Measurements from ENCODE around the gene IPO7. TPM values are rescaled to one million over a fixed set of nuclear protein-coding genes. Genes with fewer than 3 reads are reported as not detected.

Gene IPO7
- total RNA-seq, 1 donor: 181 TPM

DNA sequence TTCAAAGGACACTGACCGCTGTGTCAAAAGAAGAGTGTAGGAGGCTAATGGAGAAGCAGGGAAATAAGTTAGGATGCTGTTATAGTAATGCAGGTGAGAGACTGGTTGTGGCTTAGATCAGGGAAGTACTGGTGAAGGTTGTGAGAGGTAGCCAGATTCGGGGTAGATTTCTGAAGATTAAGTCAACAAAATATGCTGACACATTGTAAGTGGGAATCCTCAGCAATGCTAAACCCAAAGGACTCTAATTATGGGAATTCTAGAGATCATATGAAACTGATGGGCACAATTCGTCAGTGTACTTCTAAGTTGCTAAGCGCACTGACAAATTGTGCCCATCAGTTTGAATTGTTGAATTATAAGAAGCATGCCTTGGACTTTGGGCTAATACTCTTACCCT lies 86.3 kb downstream of the IPO7 start:
- H3K4me3 ChIP-seq (ENCODE audit: low read depth, low read length): no peak overlapping the region
- TF ChIP-seq, protein P1, sequence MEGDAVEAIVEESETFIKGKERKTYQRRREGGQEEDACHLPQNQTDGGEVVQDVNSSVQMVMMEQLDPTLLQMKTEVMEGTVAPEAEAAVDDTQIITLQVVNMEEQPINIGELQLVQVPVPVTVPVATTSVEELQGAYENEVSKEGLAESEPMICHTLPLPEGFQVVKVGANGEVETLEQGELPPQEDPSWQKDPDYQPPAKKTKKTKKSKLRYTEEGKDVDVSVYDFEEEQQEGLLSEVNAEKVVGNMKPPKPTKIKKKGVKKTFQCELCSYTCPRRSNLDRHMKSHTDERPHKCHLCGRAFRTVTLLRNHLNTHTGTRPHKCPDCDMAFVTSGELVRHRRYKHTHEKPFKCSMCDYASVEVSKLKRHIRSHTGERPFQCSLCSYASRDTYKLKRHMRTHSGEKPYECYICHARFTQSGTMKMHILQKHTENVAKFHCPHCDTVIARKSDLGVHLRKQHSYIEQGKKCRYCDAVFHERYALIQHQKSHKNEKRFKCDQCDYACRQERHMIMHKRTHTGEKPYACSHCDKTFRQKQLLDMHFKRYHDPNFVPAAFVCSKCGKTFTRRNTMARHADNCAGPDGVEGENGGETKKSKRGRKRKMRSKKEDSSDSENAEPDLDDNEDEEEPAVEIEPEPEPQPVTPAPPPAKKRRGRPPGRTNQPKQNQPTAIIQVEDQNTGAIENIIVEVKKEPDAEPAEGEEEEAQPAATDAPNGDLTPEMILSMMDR (IDR thresholded peaks at IDR 0.05; ENCODE audit: insufficient read depth, low read length): no peak
- DNase-seq (ENCODE audit: low read depth): no peak

DNA sequence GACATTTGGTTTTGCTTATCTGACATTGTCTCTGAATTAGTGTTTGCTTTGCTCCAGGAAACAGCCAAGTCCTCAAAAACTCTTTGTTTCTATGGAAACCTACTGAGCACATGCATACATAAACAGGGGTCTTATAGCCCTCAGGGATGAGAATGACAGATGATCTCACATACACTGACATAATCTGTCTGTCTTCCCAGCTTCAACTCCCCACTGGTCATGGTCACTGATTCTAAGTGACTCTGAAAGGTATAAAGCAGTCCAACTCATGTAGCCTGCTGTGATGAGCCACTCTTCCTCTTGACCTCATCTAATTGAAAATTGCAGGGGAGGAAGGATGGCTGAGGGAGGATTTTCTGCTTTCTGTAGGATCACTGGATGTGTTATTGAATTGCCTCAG lies 89.0 kb downstream of the IPO7 start:
- no peak overlapping the region for H3K4me3 ChIP-seq (ENCODE audit: low read depth, low read length)
- DNase-seq (ENCODE audit: low read depth): no peak
- TF ChIP-seq, protein P1 (IDR thresholded peaks at IDR 0.05; ENCODE audit: insufficient read depth, low read length): no peak

DNA sequence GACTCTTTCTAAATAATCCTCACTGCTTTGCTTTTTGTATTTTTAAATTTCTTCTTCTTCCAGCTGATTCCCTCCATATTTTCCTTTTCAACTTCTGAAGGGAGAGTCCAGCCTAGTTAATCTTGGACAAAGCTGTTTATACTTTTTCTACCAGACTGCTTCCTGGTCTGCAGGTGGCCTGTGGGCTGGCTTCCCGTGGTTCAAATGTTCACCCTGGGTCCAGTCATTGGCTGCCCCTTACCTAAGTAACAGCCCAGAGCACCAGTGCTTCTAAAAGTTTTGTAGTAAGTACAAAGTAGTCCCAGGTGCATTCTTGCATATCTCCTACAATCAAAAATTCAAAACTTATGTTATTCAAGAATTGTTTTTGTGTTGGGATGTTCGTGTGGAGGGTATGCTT lies 95.4 kb downstream of the IPO7 start:
- no peak for DNase-seq (ENCODE audit: low read depth)
- no peak overlapping the region for H3K4me3 ChIP-seq (ENCODE audit: low read depth, low read length)
- TF ChIP-seq, protein P1 (IDR thresholded peaks at IDR 0.05; ENCODE audit: insufficient read depth, low read length): no peak

DNA sequence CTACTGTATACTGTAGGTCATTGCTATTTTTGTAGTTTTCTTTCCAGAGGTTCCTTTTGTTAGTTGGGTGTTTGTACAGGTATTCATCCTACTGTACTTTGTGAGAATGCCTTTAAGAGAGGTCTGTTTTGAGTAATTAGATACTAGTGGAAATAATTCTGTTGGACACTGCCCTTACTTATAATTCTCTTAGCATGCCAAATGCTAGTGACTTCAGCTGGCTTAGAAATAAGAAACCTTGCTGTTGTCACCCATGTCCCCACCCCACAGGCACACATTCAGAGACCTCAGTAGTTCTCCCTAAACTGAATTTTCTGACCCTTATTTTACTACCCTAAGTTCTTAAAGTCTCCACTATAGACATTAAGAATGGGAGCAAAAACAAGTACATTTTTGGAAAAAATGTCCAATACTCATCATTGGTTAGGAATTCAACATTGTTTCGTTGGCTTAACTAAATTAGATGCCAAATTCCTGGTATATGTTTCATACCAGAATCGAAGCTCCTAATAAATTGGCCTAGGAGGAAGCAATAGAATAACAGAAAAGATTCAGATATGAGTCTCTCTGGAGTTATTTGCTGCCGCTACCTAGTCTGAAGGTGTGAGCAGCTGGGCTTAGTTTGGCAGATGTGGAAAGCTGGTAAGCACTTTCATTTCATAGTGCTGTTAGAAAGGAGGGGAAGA lies 104.8 kb downstream of the IPO7 start:
- TF ChIP-seq, protein P1 (IDR thresholded peaks at IDR 0.05; ENCODE audit: insufficient read depth, low read length): no peak
- peak; percentile 84 for DNase-seq (ENCODE audit: low read depth)
- H3K4me3 ChIP-seq (ENCODE audit: low read depth, low read length): peak overlapping the region; percentile 27

DNA sequence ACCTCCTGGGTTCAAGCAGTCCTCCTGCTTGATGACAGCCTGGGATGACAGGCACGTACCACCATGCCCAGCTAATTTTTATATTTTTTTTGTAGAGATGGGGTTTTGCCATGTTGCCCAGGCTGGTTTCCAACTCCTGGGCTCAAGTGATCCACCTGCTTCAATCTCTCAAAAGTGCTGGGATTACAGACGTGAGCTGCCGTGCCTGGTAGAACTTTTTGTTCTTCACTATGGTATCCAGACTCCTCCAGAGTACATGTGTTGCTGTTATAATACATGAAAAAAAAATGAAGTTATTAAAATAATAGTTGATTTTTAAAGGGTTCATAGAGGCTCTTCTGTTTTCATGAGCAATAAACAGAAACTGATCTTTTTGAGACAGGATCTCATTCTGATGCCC lies 105.9 kb downstream of the IPO7 start:
- no peak overlapping the region for H3K4me3 ChIP-seq (ENCODE audit: low read depth, low read length)

DNA sequence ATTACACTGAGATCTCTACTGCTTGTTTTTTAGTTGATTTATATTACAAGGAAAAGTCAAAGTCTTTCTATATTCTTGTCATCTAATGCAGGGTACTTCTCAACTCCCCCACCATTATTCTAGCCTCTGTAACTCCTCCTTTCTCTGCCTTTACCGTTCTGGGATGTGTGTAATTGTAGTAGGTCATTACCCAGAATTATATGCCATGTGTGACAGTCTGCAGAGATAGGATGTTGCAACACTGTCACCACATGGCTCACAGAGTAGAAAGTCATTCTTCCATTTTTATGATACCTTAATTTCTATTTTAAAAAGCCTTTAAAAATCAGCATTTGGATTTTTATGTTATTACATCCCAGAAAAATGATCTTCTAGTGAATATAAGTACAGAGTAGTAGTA lies 109.0 kb downstream of the IPO7 start:
- DNase-seq (ENCODE audit: low read depth): no peak
- no peak overlapping the region for H3K4me3 ChIP-seq (ENCODE audit: low read depth, low read length)
- TF ChIP-seq, protein P1 (IDR thresholded peaks at IDR 0.05; ENCODE audit: insufficient read depth, low read length): no peak

More for the DNA sequence above, 105.9 kb downstream of the IPO7 start:
- no peak for DNase-seq (ENCODE audit: low read depth)
- TF ChIP-seq, protein P1 (IDR thresholded peaks at IDR 0.05; ENCODE audit: insufficient read depth, low read length): no peak

DNA sequence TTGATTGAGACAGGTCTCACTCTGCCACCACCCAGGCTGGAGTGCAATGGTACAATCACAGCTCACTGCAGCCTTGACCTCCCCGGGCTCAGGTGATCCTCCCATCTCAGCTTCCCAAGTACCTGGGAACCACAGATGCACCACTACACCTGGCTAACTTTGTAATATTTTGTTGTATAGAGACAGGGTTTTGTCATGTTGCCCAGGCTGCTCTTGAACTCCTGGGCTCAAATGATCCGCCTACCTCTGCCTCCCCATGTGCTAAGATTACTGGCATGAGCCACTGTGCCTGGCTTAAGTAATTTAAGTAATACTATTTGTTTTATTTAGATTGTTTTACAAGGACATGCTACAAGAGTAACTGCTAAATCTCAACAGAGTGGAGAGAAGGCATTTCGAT lies 109.9 kb downstream of the IPO7 start:
- TF ChIP-seq, protein P1 (IDR thresholded peaks at IDR 0.05; ENCODE audit: insufficient read depth, low read length): no peak
- no peak for DNase-seq (ENCODE audit: low read depth)
- H3K4me3 ChIP-seq (ENCODE audit: low read depth, low read length): no peak overlapping the region

Data from fibroblast of the aortic adventitia (primary cell).